Keratinocyte (primary cell): ENCODE measurements around the gene PTGDS. TPM values are rescaled to one million over a fixed set of nuclear protein-coding genes. Genes with fewer than 3 reads are reported as not detected.

ENCODE experiments used
- DNase-seq: peaks from one replicate; pipeline ENCODE4 v3.0.0-alpha.2; 2011; ENCODE audit warnings: low read depth, missing footprints, low spot score
- FAIRE-seq: peaks from 2 replicates; lab custom pipeline; 2011; peaks lifted over from hg19 to GRCh38; lab: Jason Lieb, UNC
- H2AFZ ChIP-seq: 2 replicates; pipeline ENCODE4 v1.6.0; 2012; ENCODE audit warnings: low read length, control low read depth, inconsistent platforms; ENCODE audit not compliant: control insufficient read depth
- H3K27ac ChIP-seq: 2 replicates; pipeline ENCODE4 v1.5.1; 2011; ENCODE audit warnings: low read length; ENCODE audit not compliant: control insufficient read depth, insufficient read depth
- H3K27me3 ChIP-seq: 3 replicates; pipeline ENCODE4 v1.6.0; 2011; ENCODE audit warnings: low read length; ENCODE audit not compliant: control insufficient read depth, insufficient read depth; ENCODE audit errors: extremely low read depth
- H3K36me3 ChIP-seq, 2 experiments: 2 replicates in 1 of 2; 3 replicates in 1 of 2; pipeline ENCODE4 v1.5.1; 2011; ENCODE audit warnings: low read length in 2 of 2, mild to moderate bottlenecking in 1 of 2; ENCODE audit not compliant: control insufficient read depth in 2 of 2, insufficient read depth in 2 of 2; ENCODE audit errors: extremely low read depth in 1 of 2
- H3K4me1 ChIP-seq: 3 replicates; pipeline ENCODE4 v1.5.1; 2011; ENCODE audit warnings: low read length; ENCODE audit not compliant: control insufficient read depth, insufficient read depth; ENCODE audit errors: extremely low read depth
- H3K4me2 ChIP-seq: 3 replicates; pipeline ENCODE4 v1.6.0; 2011; ENCODE audit warnings: low read depth, low read length; ENCODE audit not compliant: control insufficient read depth, insufficient read depth; ENCODE audit errors: extremely low read depth
- H3K4me3 ChIP-seq, 3 experiments: fragments of 200-600 bp in 1 of 3; sonication (generic) in 1 of 3; 2 replicates in 2 of 3; 3 replicates in 1 of 3; pipeline ENCODE4 v1.5.1; 2011 to 2016; ENCODE audit warnings: low read length in 3 of 3, mild to moderate bottlenecking in 3 of 3, control low read depth in 2 of 3, inconsistent platforms in 1 of 3, low read depth in 1 of 3, mixed read lengths in 1 of 3, mixed run types in 1 of 3, moderate library complexity in 1 of 3; ENCODE audit not compliant: control insufficient read depth in 2 of 3, insufficient read depth in 2 of 3; ENCODE audit errors: extremely low read depth in 1 of 3
- H3K79me2 ChIP-seq: 2 replicates; pipeline ENCODE4 v1.6.0; 2012; ENCODE audit warnings: low read length; ENCODE audit not compliant: control insufficient read depth, insufficient read depth
- H3K9ac ChIP-seq: 3 replicates; pipeline ENCODE4 v1.6.0; 2011; ENCODE audit warnings: low read length; ENCODE audit not compliant: control insufficient read depth, insufficient read depth; ENCODE audit errors: extremely low read depth
- H3K9me1 ChIP-seq: 3 replicates; pipeline ENCODE4 v1.6.0; 2011; ENCODE audit warnings: low read length; ENCODE audit not compliant: control insufficient read depth, insufficient read depth; ENCODE audit errors: extremely low read depth
- H3K9me3 ChIP-seq: 2 replicates; pipeline ENCODE4 v1.5.1; 2012; ENCODE audit warnings: low read depth, low read length; ENCODE audit not compliant: control insufficient read depth
- H4K20me1 ChIP-seq: 3 replicates; pipeline ENCODE4 v1.6.0; 2011; ENCODE audit warnings: low read length; ENCODE audit not compliant: control insufficient read depth, insufficient read depth; ENCODE audit errors: extremely low read depth
- EZH2 ChIP-seq: IDR thresholded peaks from one replicate; pipeline ENCODE4 v1.6.1; 2012; ENCODE audit warnings: inconsistent platforms, mild to moderate bottlenecking, low read length, moderate library complexity
- dilution Hi-C: fragments of 300-500 bp; cut with MboI; formaldehyde crosslinking; loops from one replicate; pipeline ENCODE4 v1.7.0; 2020; ENCODE audit warnings: low sequenced_read_pairs; ENCODE audit not compliant: extremely low pct_ligation_motif_present
- polyA plus RNA-seq, 5 experiments: library from polyadenylated mRNA; depleted of rRNA in 3 of 5; stranded (reverse) in 3 of 5; stranded (forward) in 1 of 5; unstranded in 1 of 5; fragments of >200 nt; gene quantifications; 1 replicate in 1 of 5; 2 replicates in 3 of 5; 3 replicates in 1 of 5; pipeline versions ENCODE4 v1.2.1 to v1.2.3, GENCODE V29; 2011 to 2012; ENCODE audit warnings: missing spikeins in 2 of 5, low read depth in 1 of 5, low replicate concordance in 1 of 5
- TF ChIP-seq, protein P1 (sequence below), 3 experiments: IDR thresholded peaks in 1 of 3; conservative IDR thresholded peaks in 1 of 3; optimal IDR thresholded peaks in 1 of 3; 2 replicates in 2 of 3; 3 replicates in 1 of 3; pipeline versions ENCODE3 to v1.5.1; 2011; ENCODE audit warnings: low read length in 3 of 3, mild to moderate bottlenecking in 3 of 3, moderate library complexity in 2 of 3, control low read depth in 1 of 3, inconsistent platforms in 1 of 3; ENCODE audit not compliant: insufficient read depth in 2 of 3; ENCODE audit errors: extremely low read depth in 1 of 3

The PTGDS gene
- polyA plus RNA-seq, 1 donor (not counting 4 experiments of a cell fraction or from before 2014, with no cell fraction given): not detected

DNA sequence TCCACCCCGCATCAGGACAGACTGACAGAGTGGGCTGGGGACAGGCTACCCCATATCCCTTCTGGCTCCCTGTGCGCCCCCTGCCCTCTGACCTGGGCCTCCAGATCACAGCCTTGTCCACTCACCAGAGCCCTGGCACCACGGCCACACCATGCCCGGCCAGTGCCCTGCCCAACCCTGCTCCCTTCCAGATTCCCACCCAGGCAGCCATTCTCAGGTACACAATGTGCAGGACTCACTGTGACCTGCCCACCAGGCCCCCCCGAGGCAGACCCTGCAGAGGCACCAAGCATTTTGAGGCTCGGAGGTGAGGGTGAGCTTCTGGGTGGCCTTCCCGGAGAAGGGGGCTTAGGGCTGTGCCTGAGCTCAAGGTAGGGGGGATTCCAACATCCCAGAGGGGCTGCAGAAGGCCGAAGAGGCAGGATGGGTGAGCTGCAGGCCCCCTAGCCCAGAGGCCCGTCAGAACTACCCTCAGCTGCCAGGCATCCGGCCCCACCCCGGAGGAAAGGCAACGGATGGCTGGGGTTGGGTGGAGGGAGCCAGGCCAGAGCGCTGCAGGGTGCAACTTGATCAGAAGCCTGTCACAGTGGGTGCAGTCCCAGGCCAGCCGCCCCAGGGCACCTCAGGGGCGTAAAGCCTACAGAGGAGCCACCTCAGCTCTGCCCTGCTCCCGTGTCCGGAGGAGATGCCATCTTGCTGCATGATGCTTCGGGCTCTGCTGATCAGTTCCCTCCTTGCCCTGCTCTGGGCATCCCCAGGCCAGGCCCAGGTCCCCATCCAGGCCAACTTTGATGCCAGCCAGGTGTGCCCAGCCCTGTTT is 5.1 kb downstream of the PTGDS start, which contains the start of gene LCNL1:
Gene LCNL1 (plus strand): TSS at position 762 of the 820 bp plus-strand sequence. CDS start 594 bp downstream, outside the sequence.
- Histone ChIP-seq H3K36me3 (no peaks in the 10 kb centered on the region), H3K27ac (no peak within 1 kb of the TSS), H3K4me3 (no peak within 1 kb of the TSS), H3K4me1 (no peaks in the 10 kb centered on the region), H3K9ac (no peak within 1 kb of the TSS), H3K9me3 (no peaks in the 10 kb centered on the region), H3K79me2 (no peaks in the 10 kb centered on the region), H3K27me3 (peaks cover 27% of the 10 kb centered on the region), H3K4me2 (no peak within 1 kb of the TSS), H3K9me1 (no peaks in the 10 kb centered on the region), H2AFZ (no peak within 1 kb of the TSS), H4K20me1 (no peaks in the 10 kb centered on the region)
- no peak for TF ChIP-seq EZH2
- TF ChIP-seq, protein P1, sequence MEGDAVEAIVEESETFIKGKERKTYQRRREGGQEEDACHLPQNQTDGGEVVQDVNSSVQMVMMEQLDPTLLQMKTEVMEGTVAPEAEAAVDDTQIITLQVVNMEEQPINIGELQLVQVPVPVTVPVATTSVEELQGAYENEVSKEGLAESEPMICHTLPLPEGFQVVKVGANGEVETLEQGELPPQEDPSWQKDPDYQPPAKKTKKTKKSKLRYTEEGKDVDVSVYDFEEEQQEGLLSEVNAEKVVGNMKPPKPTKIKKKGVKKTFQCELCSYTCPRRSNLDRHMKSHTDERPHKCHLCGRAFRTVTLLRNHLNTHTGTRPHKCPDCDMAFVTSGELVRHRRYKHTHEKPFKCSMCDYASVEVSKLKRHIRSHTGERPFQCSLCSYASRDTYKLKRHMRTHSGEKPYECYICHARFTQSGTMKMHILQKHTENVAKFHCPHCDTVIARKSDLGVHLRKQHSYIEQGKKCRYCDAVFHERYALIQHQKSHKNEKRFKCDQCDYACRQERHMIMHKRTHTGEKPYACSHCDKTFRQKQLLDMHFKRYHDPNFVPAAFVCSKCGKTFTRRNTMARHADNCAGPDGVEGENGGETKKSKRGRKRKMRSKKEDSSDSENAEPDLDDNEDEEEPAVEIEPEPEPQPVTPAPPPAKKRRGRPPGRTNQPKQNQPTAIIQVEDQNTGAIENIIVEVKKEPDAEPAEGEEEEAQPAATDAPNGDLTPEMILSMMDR (optimal IDR thresholded peaks at IDR 0.05 in 1 of 3, IDR thresholded peaks at IDR 0.05 in 1 of 3, conservative IDR thresholded peaks at IDR 0.05 in 1 of 3; ENCODE audit: extremely low read depth in 1 of 3, insufficient read depth in 2 of 3, low read length in 3 of 3): no peak
- dilution Hi-C loops: no loop called here
- FAIRE-seq (no peak), DNase-seq (no peak)

DNA sequence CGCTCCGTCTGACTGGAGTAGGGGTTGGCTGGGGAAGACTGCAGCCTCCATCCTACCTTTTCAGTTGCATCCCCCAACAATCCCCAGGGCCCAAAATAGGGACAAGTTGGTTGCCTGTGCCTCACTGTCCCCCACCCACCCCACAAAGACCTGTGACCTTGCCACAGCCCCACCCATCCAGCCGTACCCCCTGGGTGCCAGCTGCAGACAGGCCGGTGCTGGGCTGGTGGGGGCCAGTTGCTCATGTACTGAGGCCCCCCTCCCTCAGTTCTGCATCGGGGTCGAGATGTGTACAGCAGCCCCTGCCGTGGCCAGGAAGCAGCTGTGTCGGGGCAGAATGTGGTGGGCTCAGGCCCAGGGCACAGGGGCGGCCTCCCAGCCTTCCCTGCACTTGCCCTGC is 5.9 kb downstream of the PTGDS start:
- dilution Hi-C loops: no loop called here

More for the DNA sequence above, 5.9 kb downstream of the PTGDS start:
- no peaks in the 10 kb centered on the region for H3K79me2 ChIP-seq
- H3K4me2 ChIP-seq: no peak overlapping the region
- no peak overlapping the region for H3K4me3 ChIP-seq
- H3K27me3 ChIP-seq: peaks cover 27% of the 10 kb centered on the region
- DNase-seq (no peak), FAIRE-seq (no peak)
- H4K20me1 ChIP-seq: no peaks in the 10 kb centered on the region
- H3K9ac ChIP-seq: no peak overlapping the region
- H3K9me3 ChIP-seq: no peaks in the 10 kb centered on the region
- H3K9me1 ChIP-seq: no peaks in the 10 kb centered on the region
- no peaks in the 10 kb centered on the region for H3K4me1 ChIP-seq
- H3K36me3 ChIP-seq: no peaks in the 10 kb centered on the region
- H3K27ac ChIP-seq: no peak overlapping the region
- TF ChIP-seq, protein P1 (optimal IDR thresholded peaks at IDR 0.05 in 1 of 3, IDR thresholded peaks at IDR 0.05 in 1 of 3, conservative IDR thresholded peaks at IDR 0.05 in 1 of 3; ENCODE audit: extremely low read depth in 1 of 3, insufficient read depth in 2 of 3, low read length in 3 of 3): no peak
- TF ChIP-seq EZH2: no peak
- H2AFZ ChIP-seq: no peak overlapping the region
